ENCODE data around the gene PDSS2.

The PDSS2 gene

DNA sequence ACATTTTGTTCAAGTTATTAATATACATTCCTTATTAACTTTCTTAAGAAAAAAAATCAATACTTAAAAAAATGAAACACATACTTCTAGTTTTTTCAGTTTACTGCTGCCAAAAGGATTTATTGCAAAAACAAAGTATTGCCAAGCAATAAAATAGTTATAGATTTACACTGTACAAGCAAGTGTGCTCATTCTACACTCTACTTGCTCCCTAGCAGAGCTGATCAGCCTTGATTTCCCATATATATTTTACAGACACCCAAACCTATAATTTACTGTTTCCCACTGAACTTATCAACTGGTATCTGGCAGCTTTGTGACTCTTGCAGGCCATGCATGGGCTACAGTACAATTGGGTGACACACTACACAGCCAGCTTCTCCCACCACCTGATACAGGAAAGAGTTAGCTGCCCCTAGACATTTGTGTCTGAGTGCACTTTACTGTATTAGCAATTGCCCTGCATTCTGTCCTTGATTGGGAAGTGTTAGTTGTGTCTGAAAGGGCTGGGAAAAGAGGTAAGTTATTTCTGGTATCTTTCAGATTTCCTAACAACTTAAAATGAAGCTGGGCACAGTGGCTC is 188.1 kb downstream of the PDSS2 start:
- no peak for DNase-seq (ENCODE audit: low read depth in 3 of 3)

DNA sequence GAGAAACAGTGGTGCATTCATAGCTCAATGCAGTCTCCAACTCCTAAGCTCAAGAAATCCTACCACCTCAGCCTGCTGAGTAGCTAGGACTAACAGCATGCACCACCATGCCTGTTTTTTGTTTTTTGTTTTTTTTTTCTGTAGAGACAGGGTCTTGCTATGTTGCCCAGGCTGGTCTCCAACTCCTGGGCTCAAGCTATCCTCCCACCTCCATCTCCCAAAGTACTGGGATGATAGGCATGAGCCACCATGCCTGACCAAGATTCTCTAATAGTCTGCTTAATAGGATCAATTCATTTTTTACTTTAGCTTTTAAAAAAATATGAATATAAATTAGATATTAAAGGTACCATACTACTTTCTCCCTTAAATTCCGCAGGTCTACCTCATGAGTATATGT is 191.7 kb downstream of the PDSS2 start:
- DNase-seq (ENCODE audit: low read depth in 3 of 3): no peak

GRCh38 chr6:107267006-107267405 is 192.4 kb downstream of the PDSS2 start:
- no peak for DNase-seq (ENCODE audit: low read depth in 3 of 3)

GRCh38 chr6:107266563-107266962 is 192.8 kb downstream of the PDSS2 start:
- DNase-seq (ENCODE audit: low read depth in 3 of 3): no peak

GRCh38 chr6:107264357-107264840 is 195.0 kb downstream of the PDSS2 start:
- DNase-seq (ENCODE audit: low read depth in 3 of 3): no peak

- DNase-seq (ENCODE audit: low read depth in 3 of 3): no peak
Observed at GRCh38 chr6:107259951-107260350, 199.4 kb downstream of the PDSS2 start.

DNA sequence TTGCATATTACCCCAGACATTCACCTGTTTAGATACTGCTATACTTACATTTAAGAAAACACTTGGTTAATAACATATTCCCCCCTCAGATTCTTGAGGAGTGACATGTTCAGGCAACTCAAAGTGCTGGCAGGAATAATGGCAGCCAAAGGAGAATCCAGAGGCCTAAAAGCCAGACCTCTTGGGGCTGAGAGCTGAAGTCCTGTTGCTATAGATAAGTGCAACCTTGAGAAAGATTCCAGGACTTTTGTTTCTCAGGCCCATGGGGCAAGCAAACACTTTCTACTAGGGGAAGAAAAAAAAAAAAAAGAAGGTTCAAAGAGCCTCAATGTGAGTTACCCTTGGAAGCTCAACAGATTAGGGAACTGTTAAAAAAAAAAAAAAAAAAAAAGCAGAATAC is 211.2 kb downstream of the PDSS2 start:
- no peak for DNase-seq (ENCODE audit: low read depth in 3 of 3)

- DNase-seq (ENCODE audit: low read depth in 3 of 3): no peak
Observed at GRCh38 chr6:107246972-107247615, 212.3 kb downstream of the PDSS2 start.

- no peak for DNase-seq (ENCODE audit: low read depth in 3 of 3)
Observed at GRCh38 chr6:107246249-107246971, 213.0 kb downstream of the PDSS2 start.

GRCh38 chr6:107244742-107245480 is 214.5 kb downstream of the PDSS2 start:
- DNase-seq (ENCODE audit: low read depth in 3 of 3): no peak

GRCh38 chr6:107244082-107244741 is 215.2 kb downstream of the PDSS2 start:
- DNase-seq (ENCODE audit: low read depth in 3 of 3): no peak

GRCh38 chr6:107243471-107243870 is 215.9 kb downstream of the PDSS2 start:
- DNase-seq (ENCODE audit: low read depth in 3 of 3): no peak

DNA sequence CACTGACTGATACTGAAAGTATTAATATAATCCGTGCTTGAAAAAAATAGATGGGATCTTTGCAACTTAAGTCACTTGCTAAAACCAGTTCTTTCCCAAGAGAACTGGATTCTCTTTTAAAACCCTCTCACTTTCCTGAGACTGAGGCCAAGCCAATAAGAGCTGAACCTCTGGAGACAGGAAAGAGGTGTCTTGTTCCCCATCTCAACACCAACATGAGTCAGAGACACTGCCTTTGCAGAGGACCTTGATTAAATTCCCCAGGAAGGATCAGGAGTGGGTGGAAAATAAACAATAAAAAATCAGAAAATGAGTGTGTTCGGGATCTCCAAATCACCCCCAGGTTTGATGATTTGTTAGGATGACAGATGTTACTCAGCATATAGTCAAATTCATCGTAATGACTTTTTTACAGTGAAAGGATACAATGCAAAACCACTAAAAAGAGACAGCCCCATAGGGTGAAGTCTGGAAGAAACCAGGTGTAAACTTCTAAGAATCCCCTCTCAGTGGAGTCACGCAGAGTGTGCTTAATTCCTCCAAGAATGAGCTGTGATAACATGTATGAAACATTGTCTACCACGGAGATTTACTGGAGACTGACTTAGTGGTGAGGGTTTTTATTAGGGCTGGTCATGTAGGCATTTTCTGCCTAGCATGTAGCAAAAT is 221.2 kb downstream of the PDSS2 start:
- no peak for DNase-seq (ENCODE audit: low read depth in 3 of 3)

GRCh38 chr6:107235511-107235910 is 223.9 kb downstream of the PDSS2 start:
- no peak for DNase-seq (ENCODE audit: low read depth in 3 of 3)

GRCh38 chr6:107235007-107235406 is 224.4 kb downstream of the PDSS2 start:
- DNase-seq (ENCODE audit: low read depth in 3 of 3): no peak

- no peak for DNase-seq (ENCODE audit: low read depth in 3 of 3)
Observed at GRCh38 chr6:107231243-107231642, 228.1 kb downstream of the PDSS2 start.

DNA sequence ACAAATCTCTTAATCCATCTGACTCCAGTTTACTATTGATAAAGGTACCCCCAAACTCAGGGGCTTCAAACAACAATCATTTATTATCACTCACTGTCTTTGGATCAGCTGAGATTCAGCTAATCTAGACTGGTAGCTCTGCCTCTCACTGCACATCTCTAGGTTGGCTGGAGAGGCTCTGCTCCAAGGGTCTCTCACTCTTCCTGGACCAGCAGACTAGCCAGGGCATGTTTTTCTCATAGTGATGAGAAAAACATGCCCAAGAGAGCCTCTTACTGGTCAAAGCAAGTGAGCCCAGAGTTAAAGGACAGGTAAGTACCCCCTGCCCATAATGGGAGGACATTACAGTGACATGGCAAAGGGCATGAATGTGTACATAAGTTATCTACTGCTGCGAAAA is 228.9 kb downstream of the PDSS2 start:
- no peak for DNase-seq (ENCODE audit: low read depth in 3 of 3)

DNA sequence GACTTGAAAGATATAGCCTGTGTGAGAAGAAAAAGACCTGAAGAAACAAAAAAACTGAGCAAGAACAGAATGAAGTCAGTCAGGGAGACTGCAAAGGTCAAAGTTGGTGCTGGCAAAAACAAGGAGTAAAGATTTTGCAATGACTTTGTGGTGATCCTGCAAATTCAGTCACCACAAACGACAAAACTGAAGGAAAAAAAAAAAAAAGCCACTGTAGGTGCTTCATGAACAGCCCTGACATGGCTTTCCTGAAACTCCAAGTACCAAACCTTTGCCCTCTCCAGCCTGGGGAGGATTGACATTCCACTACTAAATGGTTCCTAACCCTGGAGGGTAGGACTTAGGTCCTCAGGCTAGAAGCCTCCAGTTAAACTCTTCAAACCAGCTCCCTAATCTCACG is 229.3 kb downstream of the PDSS2 start:
- DNase-seq (ENCODE audit: low read depth in 3 of 3): no peak

DNA sequence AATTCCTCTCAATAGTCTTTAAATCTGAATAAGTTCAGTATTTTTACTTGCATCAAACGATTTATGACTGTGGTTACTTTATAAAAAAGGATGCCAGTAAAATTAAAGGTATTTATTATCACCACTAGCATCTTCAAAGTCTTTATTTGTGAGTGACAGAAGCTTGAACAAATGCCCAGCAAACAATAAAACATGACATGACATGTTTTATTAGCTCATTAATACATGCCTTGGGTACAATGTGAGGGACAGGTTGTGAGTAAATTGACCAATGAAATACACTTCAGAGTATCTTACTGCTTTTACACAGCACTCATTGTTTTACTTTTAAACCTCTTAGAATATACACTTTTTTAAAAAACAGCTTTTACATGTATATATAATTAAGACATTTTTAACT is 230.6 kb downstream of the PDSS2 start:
- DNase-seq (ENCODE audit: low read depth in 3 of 3): no peak

DNA sequence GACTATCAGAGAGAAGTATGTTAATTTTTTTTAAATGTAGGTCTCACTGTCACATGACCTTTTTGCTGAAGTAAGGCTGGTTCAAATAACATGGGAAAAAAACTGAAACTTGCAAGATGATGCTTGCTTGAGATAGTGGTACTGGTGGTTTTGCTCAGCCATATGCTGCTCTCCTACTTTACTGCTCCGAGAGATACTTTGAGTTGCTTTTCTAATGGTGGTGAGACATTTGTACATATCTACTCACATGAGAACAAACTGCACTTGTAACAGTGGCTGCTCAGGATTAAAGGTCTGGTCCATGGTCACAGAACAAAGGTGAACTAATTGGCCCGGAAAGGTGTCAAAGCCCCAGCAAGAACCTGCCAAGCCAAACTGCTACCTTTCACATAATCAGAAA is 237.8 kb downstream of the PDSS2 start:
- DNase-seq (ENCODE audit: low read depth in 3 of 3): no peak

GRCh38 chr6:107219851-107220250 is 239.5 kb downstream of the PDSS2 start:
- DNase-seq (ENCODE audit: low read depth in 3 of 3): no peak
